IMR-90 (cell line): ENCODE data around the gene DYSF. TPM values are rescaled to one million over a fixed set of nuclear protein-coding genes. Genes with fewer than 3 reads are reported as not detected.

Experiments used
- ATAC-seq: fragments of 200-7000 bp; cut with Tn5 transposase; 2 replicates; pipeline ENCODE4 v1.9.1; 2020; ENCODE audit warnings: low read depth, mild to moderate bottlenecking, moderate library complexity
- BruUV-seq: library from RNA; stranded (reverse); fragments of 400-500 nt; replicated peaks from 2 replicates; lab custom pipeline; 2021; lab: Mats Ljungman, UMichigan
- CTCF ChIA-PET: fragments of 300-600 bp; formaldehyde crosslinking; extraction: SDS; loops from one replicate; lab custom pipeline; 2021; ENCODE audit warnings: antibody characterized with exemption; lab: Yijun Ruan, JAX
- POLR2A ChIA-PET: fragments of 300-600 bp; sonication (Branson Sonifier 250); formaldehyde crosslinking; loops from one replicate; lab custom pipeline; 2022; ENCODE audit warnings: antibody characterized with exemption; ENCODE audit not compliant: unreplicated experiment; lab: Charles Lee
- DNase-seq: peaks from one replicate; pipeline ENCODE4 v3.0.0; 2013
- H2AFZ ChIP-seq: replicated peaks from 2 replicates; pipeline ENCODE3; 2013; ENCODE audit warnings: low read length, mild to moderate bottlenecking; ENCODE audit not compliant: poor library complexity
- H2AK5ac ChIP-seq: 2 replicates; pipeline ENCODE4 v1.6.1; 2013; ENCODE audit warnings: low read depth, low read length, inconsistent platforms
- H2AK9ac ChIP-seq: replicated peaks from 2 replicates; pipeline ENCODE3; 2013; ENCODE audit warnings: mild to moderate bottlenecking, low read depth, low read length, moderate library complexity; ENCODE audit not compliant: poor library complexity
- H2BK120ac ChIP-seq: 2 replicates; pipeline ENCODE4 v1.6.1; 2013; ENCODE audit warnings: low read depth, low read length, inconsistent platforms
- H2BK15ac ChIP-seq: 3 replicates; pipeline ENCODE4 v1.6.1; 2013; ENCODE audit warnings: low read depth, low read length, inconsistent platforms
- H2BK20ac ChIP-seq: 2 replicates; pipeline ENCODE4 v1.6.1; 2013; ENCODE audit warnings: low read depth, mild to moderate bottlenecking, inconsistent platforms, low read length, moderate library complexity
- H2BK5ac ChIP-seq: 2 replicates; pipeline ENCODE4 v1.6.1; 2013; ENCODE audit warnings: mild to moderate bottlenecking, low read depth, low read length, inconsistent platforms; ENCODE audit not compliant: poor library complexity, severe bottlenecking
- H3K14ac ChIP-seq: replicated peaks from 2 replicates; pipeline ENCODE4 v1.6.1; 2013; ENCODE audit warnings: low read depth, low read length, inconsistent platforms
- H3K18ac ChIP-seq: 2 replicates; pipeline ENCODE4 v1.6.1; 2013; ENCODE audit warnings: low read depth, low read length, control low read depth
- H3K23ac ChIP-seq: 2 replicates; pipeline ENCODE4 v1.6.1; 2013; ENCODE audit warnings: low read depth, low read length, inconsistent platforms
- H3K27ac ChIP-seq: 2 replicates; pipeline ENCODE4 v1.5.1; 2013; ENCODE audit warnings: mild to moderate bottlenecking, control low read depth, low read length; ENCODE audit not compliant: insufficient read depth
- H3K27me3 ChIP-seq: 2 replicates; pipeline ENCODE4 v1.6.1; 2013; ENCODE audit warnings: low read length; ENCODE audit not compliant: control insufficient read depth, insufficient read depth
- H3K36me3 ChIP-seq: 2 replicates; pipeline ENCODE4 v1.6.1; 2013; ENCODE audit warnings: low read length, mixed read lengths; ENCODE audit not compliant: control insufficient read depth, insufficient read depth
- H3K4ac ChIP-seq: 2 replicates; pipeline ENCODE4 v1.6.1; 2013; ENCODE audit warnings: low read depth, low read length, inconsistent platforms
- H3K4me1 ChIP-seq: 2 replicates; pipeline ENCODE4 v1.6.1; 2013; ENCODE audit warnings: low read length, mixed read lengths; ENCODE audit not compliant: control insufficient read depth, insufficient read depth
- H3K4me2 ChIP-seq: 2 replicates; pipeline ENCODE4 v1.6.1; 2013; ENCODE audit warnings: low read depth, mild to moderate bottlenecking, control low read depth, low read length, moderate library complexity
- H3K4me3 ChIP-seq: 2 replicates; pipeline ENCODE4 v1.5.1; 2013; ENCODE audit warnings: low read depth, mild to moderate bottlenecking, control low read depth, low read length, moderate library complexity; ENCODE audit not compliant: insufficient read depth
- H3K56ac ChIP-seq: 2 replicates; pipeline ENCODE4 v1.6.1; 2013; ENCODE audit warnings: low read length, inconsistent platforms; ENCODE audit not compliant: insufficient read depth; ENCODE audit errors: extremely low read depth
- H3K79me1 ChIP-seq, 2 experiments: 2 replicates each; pipeline ENCODE4 v1.6.1; 2013; ENCODE audit warnings: low read length in 2 of 2, inconsistent platforms in 1 of 2, low read depth in 1 of 2
- H3K9ac ChIP-seq: 2 replicates; pipeline ENCODE4 v1.6.1; 2013; ENCODE audit warnings: low read depth, low read length, control low read depth
- H3K9me1 ChIP-seq: 2 replicates; pipeline ENCODE4 v1.6.1; 2013; ENCODE audit warnings: low read length, inconsistent platforms; ENCODE audit not compliant: insufficient read depth
- H3K9me3 ChIP-seq: 2 replicates; pipeline ENCODE4 v1.6.1; 2013; ENCODE audit warnings: low read length; ENCODE audit not compliant: control insufficient read depth, insufficient read depth
- H4K20me1 ChIP-seq: 2 replicates; pipeline ENCODE4 v1.6.1; 2013; ENCODE audit warnings: low read length, inconsistent platforms; ENCODE audit not compliant: insufficient read depth
- H4K5ac ChIP-seq: 2 replicates; pipeline ENCODE4 v1.6.1; 2013; ENCODE audit warnings: mild to moderate bottlenecking, low read depth, low read length, control low read depth
- H4K8ac ChIP-seq, 2 experiments: 2 replicates each; pipeline ENCODE4 v1.6.1; 2013; ENCODE audit warnings: low read depth in 2 of 2, low read length in 2 of 2, control low read depth in 1 of 2, inconsistent platforms in 1 of 2
- H4K91ac ChIP-seq: 2 replicates; pipeline ENCODE4 v1.6.1; 2013; ENCODE audit warnings: low read depth, low read length, inconsistent platforms; ENCODE audit not compliant: insufficient read depth
- FOS ChIP-seq: fragments of 150-350 bp; IDR thresholded peaks from 2 replicates; pipeline ENCODE4 v1.6.1; 2016; ENCODE audit warnings: low read depth, low read length
- MAFK ChIP-seq: IDR thresholded peaks from 2 replicates; pipeline ENCODE4 v1.6.1; 2012; ENCODE audit warnings: low read depth, low read length, improper control_type of control experiment
- WGBS, 2 experiments: methylation state at CpG; one replicate each; pipeline versions ENCODE4 v1.1.5 to v1.1.7; 2013; ENCODE audit warnings: missing lambda C conversion rate in 2 of 2; ENCODE audit not compliant: insufficient read length in 1 of 2; ENCODE audit errors: extremely low coverage in 2 of 2; 5-methylcytosine and 5-hydroxymethylcytosine counted together
- dilution Hi-C: fragments of 300-500 bp; cut with HindIII; formaldehyde crosslinking; loops from one replicate; pipeline ENCODE4 v1.14.3; 2018; ENCODE audit warnings: low sequenced_read_pairs; ENCODE audit not compliant: unreplicated experiment
- in situ Hi-C: fragments of 300-500 bp; cut with MboI; formaldehyde crosslinking; loops from 3 replicates; pipeline ENCODE4 v1.14.3; 2019; ENCODE audit warnings: low sequenced_read_pairs, inconsistent platforms, mixed read lengths
- intact Hi-C: fragments of 100-400 bp; cut with micrococcal nuclease; formaldehyde crosslinking; loops from 2 replicates; pipeline ENCODE4 v1.10.0; 2022
- polyA plus RNA-seq, 3 experiments: library from polyadenylated mRNA; depleted of rRNA; stranded (reverse); fragments of >200 nt; gene quantifications; 2 replicates each; pipeline ENCODE4 v1.2.3, GENCODE V29; 2012; ENCODE audit warnings: low replicate concordance in 1 of 3
- total RNA-seq: library from RNA; depleted of rRNA; stranded (reverse); fragments of >200 nt; gene quantifications from 2 replicates; pipeline ENCODE4 v1.2.3, GENCODE V29; 2012

The DYSF gene
- total and polyA plus RNA-seq, 2 of the 4 experiments (the other 2 are of a cell fraction) = 0.09 to 0.18 TPM

- H3K4ac ChIP-seq = no peak overlapping the region
- no peak overlapping the region for H3K27ac ChIP-seq
- no peak overlapping the region for H3K4me2 ChIP-seq
- H3K9me3 ChIP-seq = no peaks in the 10 kb centered on the region
- 0% methylated on average over 1 of the region's 4 CpGs; no CpG with 5 or more reads in 1 of the 2 experiments for WGBS, 2 experiments
- ATAC-seq = no peak
- H4K91ac ChIP-seq = no peak overlapping the region
- no peak overlapping the region for H2BK5ac ChIP-seq
- no peaks in the 10 kb centered on the region for H3K9me1 ChIP-seq
- H2AK5ac ChIP-seq = no peak overlapping the region
- no peak overlapping the region for H3K18ac ChIP-seq
- intact Hi-C loops = no loop called here
- no peaks in the 10 kb centered on the region for H4K20me1 ChIP-seq
- H4K5ac ChIP-seq = no peak overlapping the region
- DNase-seq = no peak
- in situ Hi-C loops = no loop called here
- POLR2A ChIA-PET = no interaction called here
- no peak overlapping the region for H2BK120ac ChIP-seq
- no peak overlapping the region for H2AFZ ChIP-seq
- CTCF ChIA-PET = no interaction called here
- H2BK20ac ChIP-seq = no peak overlapping the region
- H3K27me3 ChIP-seq = peaks cover 30% of the 10 kb centered on the region
- no peaks in the 10 kb centered on the region for H3K4me1 ChIP-seq
- BruUV-seq = no TSS peak
- no peak overlapping the region for H2AK9ac ChIP-seq
- no peak for TF ChIP-seq FOS
- 0 out of 2 replicates have a peak, but pooled peaks have one; percentile 14 for TF ChIP-seq MAFK
- H2BK15ac ChIP-seq = no peak overlapping the region
- dilution Hi-C loops = no loop called here
- H3K9ac ChIP-seq = no peak overlapping the region
- no peak overlapping the region for H3K56ac ChIP-seq
- no peak overlapping the region for H4K8ac ChIP-seq
- H3K79me1 ChIP-seq = no peaks in the 10 kb centered on the region
- H3K14ac ChIP-seq = no peak overlapping the region
- H3K4me3 ChIP-seq = no peak overlapping the region
- H3K23ac ChIP-seq = no peak overlapping the region
- no peaks in the 10 kb centered on the region for H3K36me3 ChIP-seq
These were observed 186.4 kb downstream of the DYSF start for GRCh38 chr2:71639735-71640134.
